HG03025 (cell line): ENCODE results near the gene EDC3.
"Not testable (repeated sequence)": the region's sequence is repeated elsewhere in the genome, so short reads cannot be mapped to it uniquely, and the experiment has no call there.

Source experiments
- ATAC-seq: cut with Tn5 transposase; IDR thresholded peaks from one replicate; pipeline ENCODE4 v1.9.1; 2021; ENCODE audit warnings: mild to moderate bottlenecking, moderate library complexity; ENCODE audit not compliant: unreplicated experiment, low FRiP score

Gene EDC3

GRCh38 chr15:74612677-74613076 is 83.1 kb downstream of the EDC3 start:
- no peak for ATAC-seq

- ATAC-seq = no peak
These were observed 84.0 kb downstream of the EDC3 start for GRCh38 chr15:74611834-74612233.

- no peak for ATAC-seq
These were observed 84.5 kb downstream of the EDC3 start for GRCh38 chr15:74611341-74611740.

GRCh38 chr15:74610302-74610951 is 85.4 kb downstream of the EDC3 start:
- ATAC-seq = no peak

GRCh38 chr15:74609938-74610301 is 85.9 kb downstream of the EDC3 start:
- ATAC-seq = no peak

- no peak for ATAC-seq
These were observed 87.0 kb downstream of the EDC3 start for GRCh38 chr15:74608786-74609185.

GRCh38 chr15:74605795-74606150 is 90.1 kb downstream of the EDC3 start:
- ATAC-seq = no peak

- no peak for ATAC-seq
These were observed 90.6 kb downstream of the EDC3 start for GRCh38 chr15:74604983-74605794.

GRCh38 chr15:74603789-74604705 is 91.8 kb downstream of the EDC3 start:
- no peak for ATAC-seq

GRCh38 chr15:74603026-74603788 is 92.6 kb downstream of the EDC3 start:
- no peak for ATAC-seq

- no peak for ATAC-seq
These were observed 96.7 kb downstream of the EDC3 start for GRCh38 chr15:74599156-74599555.

GRCh38 chr15:74598126-74598842 is 97.5 kb downstream of the EDC3 start:
- peak; percentile 72 for ATAC-seq

GRCh38 chr15:74597146-74597705 is 98.6 kb downstream of the EDC3 start:
- not testable (repeated sequence) for ATAC-seq

- ATAC-seq = not testable (repeated sequence)
These were observed 99.1 kb downstream of the EDC3 start for GRCh38 chr15:74596736-74597135.

GRCh38 chr15:74595271-74595670 is 100.6 kb downstream of the EDC3 start:
- no peak for ATAC-seq

GRCh38 chr15:74594455-74594854 is 101.4 kb downstream of the EDC3 start:
- ATAC-seq = no peak

- ATAC-seq = no peak
These were observed 102.7 kb downstream of the EDC3 start for GRCh38 chr15:74593122-74593521.

GRCh38 chr15:74592222-74592621 is 103.6 kb downstream of the EDC3 start:
- ATAC-seq = no peak

- ATAC-seq = no peak
These were observed 106.0 kb downstream of the EDC3 start for GRCh38 chr15:74589826-74590225.
